HL-60 (cell line): ENCODE results near the gene PPP1R37.

Experiments used
- DNase-seq, 2 experiments: peaks; one replicate each; pipeline ENCODE4 v3.0.0-alpha.2; 2010 to 2020; ENCODE audit warnings: low read depth in 1 of 2, low spot score in 1 of 2
- H3K27ac ChIP-seq: fragments of 250-450 bp; sonication (Bioruptor Pico); replicated peaks from 2 replicates; pipeline ENCODE4 v1.5.1; 2020; ENCODE audit warnings: mild to moderate bottlenecking, moderate library complexity
- H3K27me3 ChIP-seq: fragments of 250-450 bp; sonication (Bioruptor Pico); 2 replicates; pipeline ENCODE4 v1.5.1; 2021; ENCODE audit warnings: mild to moderate bottlenecking, moderate library complexity; ENCODE audit not compliant: insufficient read depth, poor library complexity, severe bottlenecking
- H3K4me3 ChIP-seq: replicated peaks from 2 replicates; pipeline ENCODE4 v1.5.1; 2011; ENCODE audit warnings: mild to moderate bottlenecking, control low read depth, low read length; ENCODE audit not compliant: insufficient read depth
- CTCF ChIP-seq: IDR thresholded peaks from one replicate; pipeline ENCODE4 v1.5.1; 2011; ENCODE audit warnings: low read length, control low read depth, inconsistent platforms; ENCODE audit not compliant: insufficient read depth
- GABPA ChIP-seq: IDR thresholded peaks from 2 replicates; pipeline ENCODE4 v1.6.1; 2012; ENCODE audit warnings: low read depth
- POLR2AphosphoS5 ChIP-seq: IDR thresholded peaks from 2 replicates; pipeline ENCODE4 v1.6.1; 2012; ENCODE audit warnings: low read depth
- REST ChIP-seq: IDR thresholded peaks from 2 replicates; pipeline ENCODE4 v1.6.1; 2012; ENCODE audit warnings: low read depth; ENCODE audit not compliant: insufficient replicate concordance
- SPI1 ChIP-seq: IDR thresholded peaks from 2 replicates; pipeline ENCODE4 v1.6.1; 2012; ENCODE audit warnings: low read depth, mild to moderate bottlenecking, borderline replicate concordance

PPP1R37 gene

DNA sequence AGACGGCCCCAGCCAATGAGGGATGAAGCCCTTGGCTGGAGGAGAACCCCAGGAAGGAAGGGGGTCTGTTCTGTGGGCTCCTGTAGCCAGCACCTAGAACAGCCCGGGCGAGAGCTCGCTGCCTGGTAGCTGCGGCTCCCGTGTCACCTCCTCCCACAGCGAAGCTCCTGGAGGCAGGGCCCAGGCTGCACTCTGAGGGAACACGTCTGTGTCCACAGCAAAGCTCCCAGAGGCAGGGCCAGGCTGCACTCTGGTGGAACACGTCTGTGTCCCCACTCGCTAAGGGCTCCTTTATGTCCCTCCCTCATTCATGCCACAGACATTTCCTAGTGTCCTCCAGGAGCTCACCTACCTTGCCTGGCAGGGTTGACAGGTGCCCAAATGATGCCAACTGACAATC is 76.6 kb downstream of the PPP1R37 start:
- no peaks in the 10 kb centered on the region for H3K27me3 ChIP-seq
- no peak overlapping the region for H3K27ac ChIP-seq
- TF ChIP-seq CTCF, result no peak
- no peak for TF ChIP-seq GABPA
- TF ChIP-seq SPI1, result no peak
- no peak for TF ChIP-seq POLR2AphosphoS5
- no peak for TF ChIP-seq REST
- H3K4me3 ChIP-seq, result no peak overlapping the region
- no peak for DNase-seq

- H3K27ac ChIP-seq, result no peak overlapping the region
Measured at GRCh38 chr19:45170146-45171106, 77.4 kb downstream of the PPP1R37 start.

More at GRCh38 chr19:45170146-45171106, 77.4 kb downstream of the PPP1R37 start:
- TF ChIP-seq GABPA (no peak), REST (no peak), POLR2AphosphoS5 (no peak), CTCF (no peak), SPI1 (no peak)
- no peak for DNase-seq
- H3K4me3 ChIP-seq, result no peak overlapping the region
- H3K27me3 ChIP-seq, result no peaks in the 10 kb centered on the region
